ENCODE results near the gene NPTX1. TPM values are rescaled to one million over a fixed set of nuclear protein-coding genes. Genes with fewer than 3 reads are reported as not detected.

The NPTX1 gene
- total RNA-seq, 1 donor from 2014 or later, result not detected

DNA sequence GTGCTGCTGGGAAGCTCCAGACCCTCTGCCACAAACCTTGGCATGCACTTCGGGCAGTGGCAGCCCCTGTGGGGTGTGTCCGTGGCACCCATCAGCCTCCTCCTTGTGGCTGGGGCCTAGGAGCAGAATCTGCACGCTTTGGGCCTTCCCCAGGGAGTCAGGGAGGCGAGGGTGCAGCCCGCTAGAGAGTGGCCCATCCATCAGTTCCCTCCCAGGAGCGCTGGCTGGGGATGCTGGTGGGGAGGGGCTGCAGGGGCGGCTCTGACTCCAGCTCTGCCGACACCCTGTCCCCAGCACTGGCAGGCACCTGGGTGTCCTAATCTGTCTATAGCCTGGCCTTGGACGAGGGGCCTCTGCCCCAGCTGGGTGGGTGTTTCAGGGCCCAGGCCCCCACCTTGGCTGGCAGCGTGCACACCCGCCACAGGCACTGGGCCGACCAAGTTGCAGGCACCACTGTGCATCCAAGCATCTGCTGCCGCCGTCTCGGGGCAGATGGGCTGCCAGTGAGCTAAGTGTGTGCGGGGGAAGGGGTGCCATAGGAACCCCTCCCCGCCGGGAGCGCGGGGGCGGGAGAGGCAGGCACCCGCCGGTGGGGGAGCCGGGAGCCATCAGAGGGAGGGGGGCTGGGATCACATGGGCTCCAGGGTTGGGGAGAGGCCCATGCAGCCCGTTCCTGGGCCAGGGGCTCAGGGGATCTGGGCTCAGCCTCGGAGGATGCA, 31.2 kb downstream of the NPTX1 start:
- no peak for DNase-seq (ENCODE audit: low spot score)

DNA sequence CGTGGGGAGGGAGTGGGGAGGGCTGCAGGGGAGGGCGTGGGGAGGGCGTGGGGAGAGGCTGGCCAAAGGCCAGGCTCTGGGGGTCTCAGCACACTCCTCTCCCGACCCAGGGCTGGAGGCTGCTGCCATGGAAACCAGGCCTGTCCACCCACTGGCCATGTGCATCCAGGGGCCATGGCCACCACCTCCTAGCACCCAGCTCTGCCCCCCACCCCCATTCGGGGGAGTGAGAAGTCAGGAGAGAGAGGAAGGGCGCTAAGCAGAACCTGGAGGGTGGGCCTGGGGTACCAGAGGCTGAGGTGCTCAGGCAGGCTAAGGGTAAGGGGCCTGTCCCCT, 31.8 kb downstream of the NPTX1 start:
- DNase-seq (ENCODE audit: low spot score), result no peak

DNA sequence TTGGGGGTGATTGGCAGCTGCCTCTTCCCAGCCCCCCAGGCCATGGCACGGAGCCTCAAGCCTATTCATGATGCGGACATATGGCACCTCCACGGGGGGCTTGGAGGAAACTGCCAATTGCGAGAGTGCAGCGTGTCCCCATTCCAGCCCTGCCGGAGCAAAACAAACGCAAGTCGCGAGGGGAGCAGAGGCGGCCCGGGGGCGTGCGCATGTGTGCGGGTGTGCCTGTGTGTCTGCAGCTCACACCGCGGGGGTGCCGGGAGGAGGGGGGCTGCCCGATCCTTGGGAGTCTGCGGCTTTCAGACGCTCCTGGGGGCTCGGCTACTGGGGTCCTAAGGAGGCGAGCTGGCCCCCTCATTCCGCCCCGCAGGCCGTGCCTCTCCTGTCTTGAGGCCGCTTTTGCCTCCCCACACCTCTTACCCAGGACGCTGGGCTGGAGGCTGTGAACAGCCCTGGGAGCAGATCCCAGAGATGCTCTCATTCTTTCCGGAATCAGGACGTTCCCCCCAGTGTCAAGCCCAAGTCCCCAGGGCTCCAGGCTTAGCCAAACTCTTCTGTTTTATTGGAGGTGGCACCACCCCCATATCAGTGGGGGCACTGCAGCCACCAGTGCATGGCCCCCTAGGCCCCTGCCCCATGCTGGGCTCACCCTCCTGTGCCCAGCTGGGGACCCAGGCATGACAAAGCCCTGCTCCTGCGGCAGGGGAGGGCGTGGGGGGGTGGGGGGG, 32.3 kb downstream of the NPTX1 start:
- no peak for DNase-seq (ENCODE audit: low spot score)

DNA sequence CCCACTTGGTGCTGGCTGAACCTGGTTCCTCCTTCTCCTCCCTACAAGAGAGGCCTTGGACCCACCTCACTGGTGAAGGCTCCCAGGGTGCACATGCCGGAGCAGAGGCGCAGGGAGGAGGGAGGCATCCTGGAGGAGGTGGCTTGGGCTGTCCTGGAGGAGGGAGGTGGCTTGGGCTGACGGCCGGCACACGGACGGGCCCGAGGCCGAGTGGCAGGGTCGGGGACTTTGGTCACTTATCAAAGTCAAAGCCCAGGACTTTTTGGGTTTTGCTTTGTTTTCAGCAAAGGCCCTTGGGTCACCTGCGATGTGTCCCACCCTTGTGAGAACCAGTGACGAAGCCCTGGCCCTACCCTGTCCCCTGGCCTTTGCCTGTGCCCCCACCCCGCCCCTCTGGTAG, 32.9 kb downstream of the NPTX1 start:
- no peak for DNase-seq (ENCODE audit: low spot score)

DNA sequence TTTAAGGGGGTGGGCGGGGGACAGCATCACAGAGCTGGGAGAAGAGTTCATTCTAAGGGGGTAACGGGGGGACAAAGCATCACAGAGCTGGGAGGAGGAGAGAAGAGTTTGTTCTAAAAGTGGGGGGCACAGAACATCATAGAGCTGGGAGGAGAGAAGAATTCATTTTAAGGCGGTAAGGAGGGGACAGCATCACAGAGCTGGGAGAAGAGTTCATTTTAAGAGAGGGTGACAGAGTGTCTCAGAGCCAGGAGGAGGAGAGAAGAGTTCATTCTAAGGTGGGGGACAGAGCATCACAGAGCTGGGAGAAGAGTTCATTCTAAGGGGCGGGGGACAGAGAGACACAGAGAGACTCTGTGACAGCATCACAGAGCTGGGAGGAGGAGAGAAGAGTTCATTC, 33.6 kb downstream of the NPTX1 start:
- no peak for DNase-seq (ENCODE audit: low spot score)

DNA sequence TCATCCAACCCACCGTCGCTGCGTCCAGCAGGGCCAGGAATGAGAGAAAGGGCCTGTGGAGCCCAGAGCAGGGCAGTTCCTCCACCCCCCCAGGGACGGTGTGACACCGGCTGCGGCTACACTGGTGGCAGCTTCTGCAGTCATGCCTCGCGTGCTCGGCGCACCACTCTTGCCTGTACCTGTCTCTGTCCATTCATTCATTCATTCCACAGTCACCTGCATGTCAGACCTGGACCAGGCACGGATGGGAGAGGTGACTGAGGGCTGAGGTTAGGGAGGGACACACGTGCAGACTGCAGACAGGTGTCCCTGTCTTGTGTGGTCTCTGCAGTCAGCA, 34.1 kb downstream of the NPTX1 start:
- no peak for DNase-seq (ENCODE audit: low spot score)

DNA sequence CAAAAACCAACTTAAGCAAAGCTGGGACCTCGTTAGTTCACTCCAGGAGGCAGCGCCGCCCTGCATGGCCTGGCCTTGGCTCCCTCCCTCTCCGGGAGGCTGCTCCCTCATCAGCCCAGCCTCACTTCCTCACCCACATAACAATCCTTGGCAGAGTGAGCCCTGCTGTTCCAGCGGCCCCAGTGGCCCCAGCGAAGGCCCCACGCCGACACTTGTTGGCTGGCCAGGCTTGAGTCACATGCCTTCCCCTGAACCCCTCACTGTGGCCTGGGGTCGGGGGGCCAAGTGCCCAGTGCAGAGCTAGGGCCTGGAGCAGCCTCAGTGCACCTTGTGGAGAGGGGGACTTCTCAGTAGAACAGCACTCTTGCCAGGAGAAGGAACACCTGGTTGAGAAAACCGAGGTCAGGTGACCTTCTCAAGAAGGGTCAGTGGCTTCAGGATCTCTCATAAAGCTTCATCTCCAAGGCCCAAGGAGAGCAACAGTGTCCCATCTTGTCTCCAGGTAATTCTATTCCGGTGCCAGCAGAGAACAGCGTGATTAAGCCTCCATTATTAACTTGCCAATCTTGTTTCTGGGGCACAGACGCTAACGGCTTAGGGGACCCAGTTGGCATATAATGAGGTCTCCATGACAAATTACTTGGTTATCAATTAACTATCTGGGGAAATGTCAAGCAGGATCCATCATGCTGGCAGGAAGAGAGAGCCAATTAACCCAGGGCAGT, 34.6 kb downstream of the NPTX1 start:
- DNase-seq (ENCODE audit: low spot score), result no peak

DNA sequence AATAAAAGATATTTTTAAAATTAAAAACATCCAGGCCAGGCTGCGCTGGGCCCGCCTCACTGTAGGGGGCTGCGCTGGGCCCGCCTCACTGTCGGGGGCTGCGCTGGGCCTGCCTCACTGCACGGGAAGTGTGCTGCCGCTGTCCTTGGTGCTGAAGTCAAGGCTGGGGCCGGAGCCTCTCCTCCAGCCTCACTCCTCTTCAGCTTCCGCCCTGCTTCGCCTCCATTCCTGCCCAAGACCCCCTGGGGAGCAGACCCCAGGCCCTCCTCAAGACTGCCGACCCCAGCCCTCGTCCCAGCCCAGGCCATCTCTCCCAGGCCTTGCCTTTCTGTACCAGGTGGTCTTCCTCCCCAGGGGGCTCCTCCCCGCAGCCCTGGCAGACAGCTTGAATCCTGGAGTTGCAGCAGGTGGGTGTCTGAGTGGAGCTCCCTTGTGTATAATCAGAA, 35.3 kb downstream of the NPTX1 start:
- no peak for DNase-seq (ENCODE audit: low spot score)

DNA sequence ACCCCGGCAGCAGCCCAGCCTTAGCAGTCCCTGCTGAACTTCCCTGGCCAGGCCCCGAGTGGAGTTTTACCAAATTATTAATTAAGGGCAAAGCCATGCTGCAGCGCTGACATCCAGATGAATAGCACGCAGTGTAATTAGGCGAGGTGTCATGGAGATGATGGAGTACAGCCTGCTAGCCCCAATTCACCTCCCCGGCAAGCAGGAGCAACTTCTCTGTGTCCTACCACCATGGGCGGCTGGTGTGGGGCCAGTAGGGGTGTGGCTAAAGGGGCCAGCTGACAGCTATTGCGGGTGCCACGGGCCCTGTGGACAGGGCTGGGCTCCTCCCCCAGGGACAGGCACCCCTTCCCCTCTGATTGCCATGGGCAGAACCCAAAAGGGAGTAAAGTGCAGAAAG, 36.9 kb downstream of the NPTX1 start:
- no peak for DNase-seq (ENCODE audit: low spot score)

DNA sequence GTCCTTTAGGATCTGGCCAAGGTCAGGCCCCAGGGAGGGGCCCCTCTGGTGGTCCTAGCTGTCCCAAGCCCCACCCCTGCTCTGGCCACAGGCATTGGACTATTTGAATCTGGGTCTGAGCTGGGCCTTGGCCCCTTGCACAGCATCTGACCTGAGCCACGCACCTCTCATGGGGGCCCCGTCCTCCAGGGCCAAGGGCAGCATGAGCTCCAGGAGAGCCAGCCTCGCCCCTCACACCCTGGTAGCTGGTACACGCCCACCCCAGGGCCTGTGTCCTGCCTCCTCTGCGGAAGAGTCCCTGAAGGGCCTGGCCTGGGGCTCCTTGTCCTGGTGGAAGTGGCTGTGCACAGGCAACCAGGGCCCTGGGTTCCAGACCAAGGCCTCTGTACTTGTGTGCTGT, 37.6 kb downstream of the NPTX1 start:
- DNase-seq (ENCODE audit: low spot score), result no peak

DNA sequence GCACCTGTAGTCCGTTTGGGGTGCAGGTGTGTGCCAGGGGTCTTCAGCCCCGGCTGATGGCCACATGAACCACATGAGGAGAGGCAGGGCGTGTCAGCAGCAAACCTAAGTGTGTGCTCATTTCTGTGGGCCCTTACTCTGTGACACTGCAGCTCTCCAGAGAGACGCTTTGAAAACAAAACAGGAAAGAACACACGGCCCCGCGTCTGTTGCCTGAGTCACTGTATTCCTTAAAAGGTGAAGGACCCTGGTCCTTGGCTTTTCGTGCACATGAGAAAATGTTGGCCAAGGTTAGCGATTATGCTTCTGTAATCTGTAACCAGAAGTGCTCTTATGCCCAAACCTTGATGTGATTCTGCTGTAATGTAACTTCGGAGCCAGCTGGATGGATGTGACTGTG, 38.9 kb downstream of the NPTX1 start:
- DNase-seq (ENCODE audit: low spot score), result no peak

DNA sequence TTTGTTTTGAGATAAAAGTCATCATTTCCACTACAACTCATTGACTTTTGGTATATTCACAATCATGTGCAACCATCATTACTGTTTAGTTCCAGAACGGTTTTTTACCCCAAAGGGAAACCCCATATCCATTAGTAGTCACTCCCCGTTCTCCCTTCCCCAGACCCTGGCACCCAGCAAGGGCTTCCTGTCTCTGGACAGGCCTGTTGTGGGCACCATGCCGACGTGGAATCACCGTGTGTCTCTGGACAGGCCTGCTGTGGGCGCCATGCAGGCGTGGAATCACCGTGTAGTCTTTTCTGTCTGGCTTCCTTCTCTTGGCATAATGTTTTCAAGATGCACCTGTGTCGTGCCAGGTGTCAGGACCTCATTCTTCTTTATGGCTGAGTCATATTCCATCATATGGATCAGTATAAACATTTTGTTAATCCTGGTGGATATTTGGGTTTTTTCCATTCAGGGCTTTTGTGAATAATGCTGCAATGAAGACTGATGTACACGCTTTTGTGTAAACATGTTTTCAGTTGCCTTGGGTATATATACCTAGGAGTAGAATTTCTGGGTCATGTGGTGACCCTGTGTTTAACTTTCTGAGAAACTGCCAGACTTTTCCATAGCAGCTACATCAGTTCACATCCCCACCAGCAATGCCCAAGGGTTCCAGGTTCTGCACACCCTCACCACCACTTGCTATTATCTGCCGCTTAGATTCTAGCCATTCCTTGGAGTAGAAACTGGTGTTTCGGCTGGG, 42.3 kb downstream of the NPTX1 start:
- DNase-seq (ENCODE audit: low spot score), result no peak

DNA sequence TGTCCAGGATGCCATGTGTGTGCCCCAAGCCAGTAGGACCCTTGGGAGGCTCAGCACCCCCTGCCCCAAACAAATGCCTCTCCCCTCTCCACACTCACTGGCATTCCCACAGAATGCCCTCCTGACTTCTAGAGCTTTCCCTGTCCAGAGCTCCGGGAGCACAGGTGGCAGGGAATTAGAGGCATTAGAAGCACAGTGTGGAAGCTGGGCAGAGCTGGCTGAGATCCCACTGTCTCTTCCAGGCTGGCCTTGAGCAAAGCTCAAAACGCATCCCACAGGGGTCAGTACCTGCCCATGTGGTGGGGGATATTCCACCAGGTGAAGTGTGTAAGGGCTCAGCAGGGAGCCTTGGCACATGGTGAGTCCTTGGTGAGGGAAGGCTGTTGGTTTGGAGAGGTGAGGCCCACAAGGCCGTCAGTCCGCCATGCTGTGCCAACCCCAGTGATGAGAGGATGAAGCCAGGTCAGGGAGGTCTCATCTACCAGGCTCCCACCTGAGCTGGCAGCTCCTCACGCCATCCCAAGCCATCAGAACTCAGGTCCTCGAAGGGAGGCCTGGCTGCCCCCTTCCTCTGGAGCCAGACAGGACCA, 43.4 kb downstream of the NPTX1 start:
- DNase-seq (ENCODE audit: low spot score), result no peak

DNA sequence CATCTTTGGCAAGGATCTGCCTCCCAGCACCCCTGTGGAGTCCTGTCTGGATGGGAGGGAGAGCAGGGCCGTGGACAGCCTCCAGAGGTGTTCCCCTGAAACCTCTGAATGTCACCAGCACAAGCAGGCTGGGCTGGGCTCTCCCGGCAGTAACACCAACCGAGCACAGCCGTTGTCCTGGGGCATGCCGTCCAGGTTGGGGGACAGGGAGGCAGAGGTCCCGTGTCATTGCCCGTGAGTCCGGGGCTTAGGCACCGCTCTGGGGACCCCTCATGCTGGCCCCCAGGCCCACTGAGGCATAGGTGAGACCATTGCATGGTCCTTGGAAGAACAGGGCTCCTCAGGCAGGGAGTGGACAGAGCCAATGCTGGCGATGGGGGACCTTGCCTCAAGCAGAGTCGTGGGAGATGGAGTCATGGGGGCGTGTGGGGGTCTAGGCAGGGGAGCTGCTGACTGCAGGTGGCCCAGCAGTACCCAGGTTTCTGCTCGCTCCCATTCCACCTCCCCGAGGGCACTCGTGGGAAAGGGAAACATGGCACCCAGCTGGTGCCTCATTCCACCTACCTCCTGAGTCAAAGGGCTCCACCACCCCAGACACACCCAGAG, 44.0 kb downstream of the NPTX1 start:
- no peak for DNase-seq (ENCODE audit: low spot score)

DNA sequence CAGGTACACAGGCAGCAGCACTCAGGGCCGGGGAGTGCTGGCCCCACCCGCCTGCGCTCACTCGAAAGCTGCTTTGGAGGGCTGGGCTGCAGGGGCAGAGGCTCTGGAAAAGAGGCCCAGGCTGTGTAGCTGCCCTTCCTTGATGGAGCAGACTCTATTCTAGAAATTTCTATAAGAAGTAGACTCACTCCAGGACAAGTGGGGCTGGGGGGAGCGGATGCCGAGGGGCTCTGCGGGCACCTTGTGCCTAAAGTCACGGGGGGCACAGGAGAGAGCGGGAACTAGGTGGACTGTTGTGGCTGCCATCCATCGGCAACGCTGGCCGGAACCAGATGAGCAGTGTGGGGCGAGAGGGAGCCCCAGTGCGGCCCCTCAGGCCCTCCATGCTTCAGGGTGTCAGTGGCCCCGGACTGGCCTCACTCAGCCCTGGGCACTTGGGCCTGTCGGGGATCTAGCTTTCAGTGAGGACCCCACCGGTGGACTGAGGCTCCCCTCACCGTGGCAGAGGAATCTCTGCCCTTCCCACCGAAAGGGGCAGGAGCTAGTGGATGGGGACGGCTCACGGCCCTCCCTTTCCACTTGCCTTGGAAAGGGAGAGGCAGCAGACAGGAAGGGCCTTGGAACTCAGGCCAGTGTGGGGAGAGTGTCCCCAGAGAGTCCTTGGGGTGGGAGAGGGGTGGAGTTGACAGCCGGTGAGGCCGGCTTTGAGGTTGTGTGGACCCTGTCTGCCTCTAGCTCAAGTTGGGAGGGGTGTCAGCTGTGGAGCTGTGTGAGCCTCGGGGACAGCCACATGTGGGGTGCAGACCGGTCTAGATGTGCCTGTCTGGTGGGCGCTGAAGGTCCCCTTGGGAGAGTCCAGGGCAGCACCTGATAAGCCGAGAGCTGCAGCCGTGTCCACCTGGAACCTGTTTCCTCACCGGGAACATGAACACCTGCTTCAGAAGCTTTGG, 44.9 kb downstream of the NPTX1 start:
- DNase-seq (ENCODE audit: low spot score), result no peak

DNA sequence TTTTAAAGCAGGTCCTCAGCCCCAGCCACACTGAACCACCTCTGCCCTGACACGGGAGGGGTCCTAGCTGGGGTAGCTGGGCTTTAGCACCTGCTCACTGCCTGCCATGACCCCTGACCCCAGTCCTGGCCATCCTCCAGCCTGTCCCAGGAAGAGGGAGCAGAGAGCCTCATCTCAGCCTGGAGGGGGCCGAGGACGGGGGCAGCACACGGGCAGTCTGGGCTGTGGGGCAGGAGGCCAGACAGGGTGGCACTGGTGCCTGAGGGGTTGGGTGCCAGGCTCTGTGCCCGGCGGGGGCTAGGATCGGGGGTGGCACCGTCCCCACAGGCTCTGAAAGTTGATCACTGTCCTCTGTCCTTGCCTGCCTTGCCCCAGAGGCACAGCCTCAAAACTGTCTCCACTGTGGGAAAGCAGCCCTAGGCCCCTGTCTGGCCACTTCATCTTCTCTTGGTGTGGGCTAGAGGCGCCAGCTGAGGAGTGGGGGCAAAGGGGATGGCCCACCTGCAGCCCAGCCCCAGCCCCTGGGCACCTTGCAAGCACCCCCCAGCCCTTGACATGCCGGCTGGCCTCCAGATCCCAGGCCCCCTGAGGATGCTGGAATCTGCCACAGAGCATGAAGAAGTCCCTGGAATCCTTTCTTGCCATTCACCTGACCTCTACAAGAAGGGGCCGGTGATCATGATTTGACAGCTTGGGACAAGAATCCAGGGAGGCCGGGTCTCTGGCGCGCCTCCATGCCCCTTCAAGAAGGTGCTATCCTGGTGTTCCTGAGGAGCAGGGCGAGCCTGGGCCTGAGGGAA, 45.8 kb downstream of the NPTX1 start:
- no peak for DNase-seq (ENCODE audit: low spot score)

DNA sequence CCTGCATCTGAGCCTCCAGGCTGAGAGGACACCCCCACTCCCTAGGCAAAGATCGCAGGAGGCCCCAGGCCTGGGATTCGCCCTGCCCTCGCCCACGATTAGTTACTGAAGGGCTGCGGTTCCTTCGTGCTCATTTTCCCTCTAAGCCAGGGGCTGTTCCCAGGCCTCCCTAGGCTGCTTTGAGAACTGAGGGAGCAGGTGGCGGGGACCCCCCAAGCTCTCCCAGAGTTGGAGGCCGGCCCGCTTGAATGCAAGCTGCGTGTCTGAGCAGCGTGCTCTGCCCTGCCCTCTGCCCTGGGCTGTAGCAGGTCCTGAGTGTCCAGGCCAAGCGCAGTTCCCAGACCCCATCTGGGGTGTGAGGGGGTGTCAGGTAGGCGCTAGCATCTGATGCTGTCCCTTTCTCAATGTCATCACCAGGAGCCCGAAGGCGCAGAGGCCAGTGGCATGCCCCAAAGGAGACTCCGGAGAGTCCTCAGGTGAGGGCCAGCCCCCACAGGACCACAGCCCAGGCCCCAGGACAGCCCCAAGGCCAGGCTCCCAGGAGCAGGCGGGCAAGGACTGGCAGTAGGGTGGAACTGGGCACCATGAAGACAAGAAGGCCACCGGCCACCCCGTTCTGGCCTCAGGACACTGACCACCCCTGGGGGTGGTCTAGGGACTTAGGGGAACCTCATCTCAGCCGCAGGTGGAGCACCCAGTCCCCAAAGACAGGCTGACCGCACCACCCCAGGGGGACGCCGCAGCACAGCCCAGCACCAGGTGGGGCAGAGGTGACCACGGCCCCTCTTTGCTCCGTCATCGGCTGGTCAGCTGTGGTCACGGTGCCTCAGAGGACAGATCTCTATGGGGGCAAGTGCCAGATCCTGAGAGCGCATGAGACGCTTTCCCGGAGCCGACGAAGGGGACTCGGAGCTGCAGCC, 46.8 kb downstream of the NPTX1 start:
- no peak for DNase-seq (ENCODE audit: low spot score)

DNA sequence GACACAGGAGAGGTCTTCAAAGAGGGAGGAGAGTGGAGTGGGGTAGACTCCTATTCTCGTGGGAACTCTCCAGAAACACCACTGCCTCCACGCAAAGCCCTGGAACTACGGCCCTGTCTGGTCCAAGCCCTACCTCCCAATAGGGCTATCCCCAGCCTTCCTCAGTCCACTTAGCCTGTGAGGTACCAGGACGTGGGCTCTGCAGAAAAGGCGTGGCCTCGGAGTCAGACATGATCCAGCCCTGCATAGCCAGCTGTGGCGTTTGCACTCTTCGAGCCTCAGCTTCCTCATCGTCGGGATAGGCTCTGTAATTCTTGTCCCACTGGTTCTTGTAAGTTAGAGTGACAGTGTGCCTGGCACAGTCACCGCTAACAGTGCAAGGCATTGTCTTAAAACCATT, 47.6 kb downstream of the NPTX1 start:
- DNase-seq (ENCODE audit: low spot score), result no peak

Data from mesenteric fat pad (tissue), 1 donor.